GM23338 (cell line): Measurements from ENCODE around the gene MYH10. TPM values are rescaled to one million over a fixed set of nuclear protein-coding genes. Genes with fewer than 3 reads are reported as not detected.

Experiments
- ATAC-seq: fragments of 200-7000 bp; cut with Tn5 transposase; 3 replicates; pipeline ENCODE4 v1.9.1; 2020
- DNase-seq: peaks from one replicate; pipeline ENCODE4 v3.0.0-alpha.2; 2015; ENCODE audit warnings: low spot score
- H2AFZ ChIP-seq: fragments of 200-600 bp; sonication (generic); 2 replicates; pipeline ENCODE4 v1.8.0; 2016; ENCODE audit warnings: antibody characterized with exemption, mild to moderate bottlenecking, moderate library complexity
- H3F3A ChIP-seq: fragments of 200-600 bp; sonication (generic); replicated peaks from 2 replicates; pipeline ENCODE4 v1.8.0; 2017; ENCODE audit warnings: antibody characterized with exemption, mixed run types, low read depth
- H3K27ac ChIP-seq: fragments of 200-600 bp; sonication (generic); 2 replicates; pipeline ENCODE4 v1.6.1; 2016; ENCODE audit warnings: low read depth
- H3K27me3 ChIP-seq: fragments of 200-600 bp; sonication (generic); 2 replicates; pipeline ENCODE4 v1.8.0; 2016; ENCODE audit warnings: mild to moderate bottlenecking, mixed run types, moderate library complexity; ENCODE audit not compliant: insufficient read depth
- H3K36me3 ChIP-seq: fragments of 200-600 bp; sonication (generic); 2 replicates; pipeline ENCODE4 v1.8.0; 2016; ENCODE audit warnings: mild to moderate bottlenecking; ENCODE audit not compliant: insufficient read depth
- H3K4me1 ChIP-seq: fragments of 200-600 bp; sonication (generic); 2 replicates; pipeline ENCODE4 v1.8.0; 2016; ENCODE audit warnings: mild to moderate bottlenecking, moderate library complexity; ENCODE audit not compliant: insufficient read depth
- H3K4me2 ChIP-seq: fragments of 200-600 bp; sonication (generic); 2 replicates; pipeline ENCODE4 v1.7.1; 2017; ENCODE audit warnings: mixed run types
- H3K4me3 ChIP-seq: fragments of 200-600 bp; sonication (generic); 2 replicates; pipeline ENCODE4 v1.6.1; 2016; ENCODE audit warnings: mixed run types
- H3K79me2 ChIP-seq: fragments of 200-600 bp; sonication (generic); replicated peaks from 2 replicates; pipeline ENCODE4 v1.8.0; 2017; ENCODE audit warnings: mild to moderate bottlenecking; ENCODE audit not compliant: insufficient read depth
- H3K9me2 ChIP-seq: fragments of 200-600 bp; sonication (generic); 2 replicates; pipeline ENCODE4 v1.8.0; 2017; ENCODE audit not compliant: insufficient read depth
- H4K20me1 ChIP-seq: fragments of 200-600 bp; sonication (generic); replicated peaks from 2 replicates; pipeline ENCODE4 v1.8.0; 2017; ENCODE audit warnings: mild to moderate bottlenecking; ENCODE audit not compliant: insufficient read depth
- H3K27ac Mint-ChIP-seq: 2 replicates; pipeline ENCODE4 v1.8.0; 2020; ENCODE audit warnings: inconsistent platforms, mild to moderate bottlenecking, moderate library complexity, mixed read lengths
- H3K27me3 Mint-ChIP-seq: 3 replicates; pipeline ENCODE4 v1.8.0; 2022; ENCODE audit warnings: low read depth, mild to moderate bottlenecking, moderate library complexity, mixed read lengths, inconsistent platforms; ENCODE audit not compliant: insufficient read depth, poor library complexity
- H3K36me3 Mint-ChIP-seq: 3 replicates; pipeline ENCODE4 v1.8.0; 2021; ENCODE audit warnings: low read depth, mild to moderate bottlenecking, inconsistent platforms, moderate library complexity, mixed read lengths
- H3K4me1 Mint-ChIP-seq: 3 replicates; pipeline ENCODE4 v1.8.0; 2020; ENCODE audit warnings: mild to moderate bottlenecking, inconsistent platforms, mixed read lengths
- H3K4me3 Mint-ChIP-seq: 3 replicates; pipeline ENCODE4 v1.8.0; 2021; ENCODE audit warnings: moderate library complexity, mild to moderate bottlenecking, inconsistent platforms, mixed read lengths
- H3K9me3 Mint-ChIP-seq: 3 replicates; pipeline ENCODE4 v1.8.0; 2020; ENCODE audit warnings: moderate library complexity, mild to moderate bottlenecking, inconsistent platforms, mixed read lengths
- EZH2phosphoT487 ChIP-seq: fragments of 200-600 bp; sonication (generic); IDR thresholded peaks from one replicate; pipeline ENCODE4 v1.8.1; 2018; ENCODE audit warnings: antibody characterized with exemption; ENCODE audit not compliant: unreplicated experiment
- NANOG ChIP-seq: IDR thresholded peaks from 2 replicates; pipeline ENCODE4 v1.6.1; 2016; ENCODE audit warnings: antibody characterized with exemption, borderline replicate concordance
- STAT1 ChIP-seq: IDR thresholded peaks from one replicate; pipeline ENCODE4 v1.6.1; 2016; ENCODE audit warnings: antibody characterized with exemption; ENCODE audit not compliant: unreplicated experiment
- polyA plus RNA-seq: library from polyadenylated mRNA; unstranded; fragments of >200 nt; fragmentation: Nextera tagmentation; extraction: Ambion mirVana; gene quantifications from 2 replicates; pipeline ENCODE4 v1.2.1, GENCODE V29; 2016
- total RNA-seq: library from RNA; depleted of rRNA; stranded (reverse); fragments of >200 nt; shearing (Covaris generic); gene quantifications from 2 replicates; pipeline ENCODE4 v1.2.3, GENCODE V29; 2014
- TF ChIP-seq, protein P1 (sequence below): IDR thresholded peaks from 2 replicates; pipeline ENCODE4 v1.6.1; 2016; ENCODE audit warnings: antibody characterized with exemption
- TF ChIP-seq, protein P2 (sequence below): IDR thresholded peaks from one replicate; pipeline ENCODE4 v1.6.1; 2018; ENCODE audit warnings: antibody characterized with exemption; ENCODE audit not compliant: unreplicated experiment
- TF ChIP-seq, protein P3 (sequence below): fragments of 250-450 bp; sonication (Bioruptor Pico); IDR thresholded peaks from 2 replicates; pipeline ENCODE4 v1.5.0; 2020; ENCODE audit warnings: mild to moderate bottlenecking, moderate library complexity

Gene MYH10
- total and polyA plus RNA-seq, 2 experiments from 2014 or later = 89.5 to 230 TPM

DNA sequence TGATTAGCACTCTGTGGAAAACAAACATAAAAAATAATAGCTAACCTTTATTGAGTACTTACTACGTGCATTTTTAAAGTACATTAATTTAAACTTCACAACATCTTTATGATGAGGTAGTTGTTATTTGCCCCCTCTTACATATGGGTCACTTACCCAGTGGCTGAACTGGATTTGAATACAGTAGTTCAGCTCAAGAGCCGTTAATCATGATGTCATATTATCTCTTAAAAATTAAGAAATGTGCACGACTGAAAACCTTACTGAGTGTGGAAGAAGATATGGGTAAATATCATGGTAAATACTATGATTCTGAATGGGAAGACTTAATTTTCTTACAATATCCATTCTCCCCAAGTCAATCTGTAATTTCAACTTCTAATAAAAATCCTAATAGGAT lies 177.2 kb downstream of the MYH10 start:
- ATAC-seq = no peak
- peaks cover 5% of the 10 kb centered on the region; the same call in 1 of the 2 replicates for H3K79me2 ChIP-seq

More for the DNA sequence above, 177.2 kb downstream of the MYH10 start:
- H3K9me3 Mint-ChIP-seq = no peaks in the 10 kb centered on the region
- Histone ChIP-seq H3K9me2 (no peaks in the 10 kb centered on the region), H3K27ac (no peak overlapping the region), H4K20me1 (no peaks in the 10 kb centered on the region), H3K4me2 (no peak overlapping the region), H3K4me3 (no peak overlapping the region), H3K36me3 (peaks cover 35% of the 10 kb centered on the region), H3K4me1 (no peaks in the 10 kb centered on the region), H3F3A (no peaks in the 10 kb centered on the region), H2AFZ (no peak overlapping the region), H3K27me3 (no peaks in the 10 kb centered on the region)
- peaks cover 53% of the 10 kb centered on the region for H3K36me3 Mint-ChIP-seq
- no peaks in the 10 kb centered on the region for H3K4me1 Mint-ChIP-seq
- no peaks in the 10 kb centered on the region for H3K27me3 Mint-ChIP-seq
- TF ChIP-seq STAT1 (no peak), EZH2phosphoT487 (no peak), NANOG (no peak)
- TF ChIP-seq, protein P1, sequence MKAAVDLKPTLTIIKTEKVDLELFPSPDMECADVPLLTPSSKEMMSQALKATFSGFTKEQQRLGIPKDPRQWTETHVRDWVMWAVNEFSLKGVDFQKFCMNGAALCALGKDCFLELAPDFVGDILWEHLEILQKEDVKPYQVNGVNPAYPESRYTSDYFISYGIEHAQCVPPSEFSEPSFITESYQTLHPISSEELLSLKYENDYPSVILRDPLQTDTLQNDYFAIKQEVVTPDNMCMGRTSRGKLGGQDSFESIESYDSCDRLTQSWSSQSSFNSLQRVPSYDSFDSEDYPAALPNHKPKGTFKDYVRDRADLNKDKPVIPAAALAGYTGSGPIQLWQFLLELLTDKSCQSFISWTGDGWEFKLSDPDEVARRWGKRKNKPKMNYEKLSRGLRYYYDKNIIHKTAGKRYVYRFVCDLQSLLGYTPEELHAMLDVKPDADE = no peak
- TF ChIP-seq, protein P2, sequence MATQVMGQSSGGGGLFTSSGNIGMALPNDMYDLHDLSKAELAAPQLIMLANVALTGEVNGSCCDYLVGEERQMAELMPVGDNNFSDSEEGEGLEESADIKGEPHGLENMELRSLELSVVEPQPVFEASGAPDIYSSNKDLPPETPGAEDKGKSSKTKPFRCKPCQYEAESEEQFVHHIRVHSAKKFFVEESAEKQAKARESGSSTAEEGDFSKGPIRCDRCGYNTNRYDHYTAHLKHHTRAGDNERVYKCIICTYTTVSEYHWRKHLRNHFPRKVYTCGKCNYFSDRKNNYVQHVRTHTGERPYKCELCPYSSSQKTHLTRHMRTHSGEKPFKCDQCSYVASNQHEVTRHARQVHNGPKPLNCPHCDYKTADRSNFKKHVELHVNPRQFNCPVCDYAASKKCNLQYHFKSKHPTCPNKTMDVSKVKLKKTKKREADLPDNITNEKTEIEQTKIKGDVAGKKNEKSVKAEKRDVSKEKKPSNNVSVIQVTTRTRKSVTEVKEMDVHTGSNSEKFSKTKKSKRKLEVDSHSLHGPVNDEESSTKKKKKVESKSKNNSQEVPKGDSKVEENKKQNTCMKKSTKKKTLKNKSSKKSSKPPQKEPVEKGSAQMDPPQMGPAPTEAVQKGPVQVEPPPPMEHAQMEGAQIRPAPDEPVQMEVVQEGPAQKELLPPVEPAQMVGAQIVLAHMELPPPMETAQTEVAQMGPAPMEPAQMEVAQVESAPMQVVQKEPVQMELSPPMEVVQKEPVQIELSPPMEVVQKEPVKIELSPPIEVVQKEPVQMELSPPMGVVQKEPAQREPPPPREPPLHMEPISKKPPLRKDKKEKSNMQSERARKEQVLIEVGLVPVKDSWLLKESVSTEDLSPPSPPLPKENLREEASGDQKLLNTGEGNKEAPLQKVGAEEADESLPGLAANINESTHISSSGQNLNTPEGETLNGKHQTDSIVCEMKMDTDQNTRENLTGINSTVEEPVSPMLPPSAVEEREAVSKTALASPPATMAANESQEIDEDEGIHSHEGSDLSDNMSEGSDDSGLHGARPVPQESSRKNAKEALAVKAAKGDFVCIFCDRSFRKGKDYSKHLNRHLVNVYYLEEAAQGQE = no peak
- TF ChIP-seq, protein P3, sequence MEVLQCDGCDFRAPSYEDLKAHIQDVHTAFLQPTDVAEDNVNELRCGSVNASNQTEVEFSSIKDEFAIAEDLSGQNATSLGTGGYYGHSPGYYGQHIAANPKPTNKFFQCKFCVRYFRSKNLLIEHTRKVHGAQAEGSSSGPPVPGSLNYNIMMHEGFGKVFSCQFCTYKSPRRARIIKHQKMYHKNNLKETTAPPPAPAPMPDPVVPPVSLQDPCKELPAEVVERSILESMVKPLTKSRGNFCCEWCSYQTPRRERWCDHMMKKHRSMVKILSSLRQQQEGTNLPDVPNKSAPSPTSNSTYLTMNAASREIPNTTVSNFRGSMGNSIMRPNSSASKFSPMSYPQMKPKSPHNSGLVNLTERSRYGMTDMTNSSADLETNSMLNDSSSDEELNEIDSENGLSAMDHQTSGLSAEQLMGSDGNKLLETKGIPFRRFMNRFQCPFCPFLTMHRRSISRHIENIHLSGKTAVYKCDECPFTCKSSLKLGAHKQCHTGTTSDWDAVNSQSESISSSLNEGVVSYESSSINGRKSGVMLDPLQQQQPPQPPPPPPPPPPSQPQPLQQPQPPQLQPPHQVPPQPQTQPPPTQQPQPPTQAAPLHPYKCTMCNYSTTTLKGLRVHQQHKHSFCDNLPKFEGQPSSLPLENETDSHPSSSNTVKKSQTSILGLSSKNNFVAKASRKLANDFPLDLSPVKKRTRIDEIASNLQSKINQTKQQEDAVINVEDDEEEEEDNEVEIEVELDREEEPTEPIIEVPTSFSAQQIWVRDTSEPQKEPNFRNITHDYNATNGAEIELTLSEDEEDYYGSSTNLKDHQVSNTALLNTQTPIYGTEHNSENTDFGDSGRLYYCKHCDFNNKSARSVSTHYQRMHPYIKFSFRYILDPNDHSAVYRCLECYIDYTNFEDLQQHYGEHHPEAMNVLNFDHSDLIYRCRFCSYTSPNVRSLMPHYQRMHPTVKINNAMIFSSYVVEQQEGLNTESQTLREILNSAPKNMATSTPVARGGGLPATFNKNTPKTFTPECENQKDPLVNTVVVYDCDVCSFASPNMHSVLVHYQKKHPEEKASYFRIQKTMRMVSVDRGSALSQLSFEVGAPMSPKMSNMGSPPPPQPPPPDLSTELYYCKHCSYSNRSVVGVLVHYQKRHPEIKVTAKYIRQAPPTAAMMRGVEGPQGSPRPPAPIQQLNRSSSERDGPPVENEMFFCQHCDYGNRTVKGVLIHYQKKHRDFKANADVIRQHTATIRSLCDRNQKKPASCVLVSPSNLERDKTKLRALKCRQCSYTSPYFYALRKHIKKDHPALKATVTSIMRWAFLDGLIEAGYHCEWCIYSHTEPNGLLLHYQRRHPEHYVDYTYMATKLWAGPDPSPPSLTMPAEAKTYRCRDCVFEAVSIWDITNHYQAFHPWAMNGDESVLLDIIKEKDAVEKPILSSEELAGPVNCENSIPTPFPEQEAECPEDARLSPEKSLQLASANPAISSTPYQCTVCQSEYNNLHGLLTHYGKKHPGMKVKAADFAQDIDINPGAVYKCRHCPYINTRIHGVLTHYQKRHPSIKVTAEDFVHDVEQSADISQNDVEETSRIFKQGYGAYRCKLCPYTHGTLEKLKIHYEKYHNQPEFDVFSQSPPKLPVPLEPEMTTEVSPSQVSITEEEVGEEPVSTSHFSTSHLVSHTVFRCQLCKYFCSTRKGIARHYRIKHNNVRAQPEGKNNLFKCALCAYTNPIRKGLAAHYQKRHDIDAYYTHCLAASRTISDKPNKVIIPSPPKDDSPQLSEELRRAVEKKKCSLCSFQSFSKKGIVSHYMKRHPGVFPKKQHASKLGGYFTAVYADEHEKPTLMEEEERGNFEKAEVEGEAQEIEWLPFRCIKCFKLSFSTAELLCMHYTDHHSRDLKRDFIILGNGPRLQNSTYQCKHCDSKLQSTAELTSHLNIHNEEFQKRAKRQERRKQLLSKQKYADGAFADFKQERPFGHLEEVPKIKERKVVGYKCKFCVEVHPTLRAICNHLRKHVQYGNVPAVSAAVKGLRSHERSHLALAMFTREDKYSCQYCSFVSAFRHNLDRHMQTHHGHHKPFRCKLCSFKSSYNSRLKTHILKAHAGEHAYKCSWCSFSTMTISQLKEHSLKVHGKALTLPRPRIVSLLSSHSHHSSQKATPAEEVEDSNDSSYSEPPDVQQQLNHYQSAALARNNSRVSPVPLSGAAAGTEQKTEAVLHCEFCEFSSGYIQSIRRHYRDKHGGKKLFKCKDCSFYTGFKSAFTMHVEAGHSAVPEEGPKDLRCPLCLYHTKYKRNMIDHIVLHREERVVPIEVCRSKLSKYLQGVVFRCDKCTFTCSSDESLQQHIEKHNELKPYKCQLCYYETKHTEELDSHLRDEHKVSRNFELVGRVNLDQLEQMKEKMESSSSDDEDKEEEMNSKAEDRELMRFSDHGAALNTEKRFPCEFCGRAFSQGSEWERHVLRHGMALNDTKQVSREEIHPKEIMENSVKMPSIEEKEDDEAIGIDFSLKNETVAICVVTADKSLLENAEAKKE (CRISPR knock-in tag) = no peak
- no peak for DNase-seq
- H3K4me3 Mint-ChIP-seq = no peak overlapping the region
- no peak overlapping the region for H3K27ac Mint-ChIP-seq
